GM18511 (cell line): ENCODE results near the gene ERC2.

Experiments
- ATAC-seq: cut with Tn5 transposase; IDR thresholded peaks from one replicate; pipeline ENCODE4 v1.9.1; 2021; ENCODE audit warnings: mild to moderate bottlenecking, moderate library complexity; ENCODE audit not compliant: unreplicated experiment

Gene ERC2

GRCh38 chr3:55698831-55699230 is 769.4 kb downstream of the ERC2 start:
- no peak for ATAC-seq

DNA sequence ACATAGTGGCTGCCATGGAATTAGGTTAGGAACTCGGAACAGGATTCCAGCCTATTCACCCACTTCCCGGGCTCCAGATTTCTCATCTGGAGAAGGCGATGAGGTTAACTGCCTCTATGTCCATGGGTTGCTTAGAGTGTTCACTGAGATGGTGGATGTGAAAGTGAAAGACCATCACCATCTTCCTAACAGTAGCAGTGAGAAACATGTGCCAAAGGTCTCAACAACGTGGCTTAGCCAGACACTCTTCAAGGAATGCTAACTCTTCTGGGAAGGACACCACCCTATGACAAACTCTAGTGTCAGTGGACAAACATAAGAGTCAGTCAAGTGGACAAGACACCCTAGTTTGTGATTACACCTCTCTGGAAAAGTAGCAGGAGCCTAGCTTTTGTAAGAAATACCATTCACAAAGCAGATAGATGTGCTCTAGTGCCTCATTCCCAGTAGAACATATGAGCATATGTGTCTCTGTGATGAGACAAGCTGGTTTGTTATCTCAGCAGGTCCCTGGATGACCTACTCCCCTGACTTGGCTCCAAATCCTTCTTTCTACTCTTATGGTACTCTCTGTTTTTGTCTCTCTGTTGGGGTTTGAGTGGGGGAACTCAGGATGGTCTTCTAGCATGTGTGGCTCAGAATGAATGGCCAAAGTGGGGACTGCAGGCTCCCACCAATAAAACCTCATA is 770.9 kb downstream of the ERC2 start:
- ATAC-seq = no peak

DNA sequence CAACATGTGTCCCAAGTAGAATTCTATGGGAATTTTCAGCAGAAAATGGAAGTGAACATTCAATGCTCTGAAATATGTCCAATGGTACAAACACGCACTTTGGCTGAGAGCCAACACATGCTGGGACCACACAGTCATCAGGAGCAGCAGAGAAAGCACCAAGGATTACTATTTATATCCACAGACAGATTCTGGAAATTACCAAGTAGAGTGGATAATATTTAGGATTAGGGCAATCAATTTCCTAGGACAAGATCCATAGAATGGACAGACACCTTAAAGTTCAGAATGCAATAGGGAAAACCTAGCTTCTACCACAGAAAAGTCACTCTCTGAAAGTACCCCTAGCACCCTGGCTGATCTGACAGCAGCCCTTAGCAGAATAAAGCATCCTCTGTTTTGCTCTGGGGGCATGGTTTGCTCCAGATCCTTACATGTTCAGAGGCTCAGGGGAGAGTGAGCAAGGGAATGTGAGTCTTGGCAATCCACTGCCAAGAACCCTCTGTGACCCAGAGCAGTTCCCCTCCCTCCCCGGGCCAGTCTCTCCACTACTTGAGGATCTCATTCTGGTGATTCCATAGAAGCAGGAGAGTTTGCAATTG is 775.2 kb downstream of the ERC2 start:
- ATAC-seq = no peak

- ATAC-seq = no peak
Observed at GRCh38 chr3:55692295-55692956, 775.8 kb downstream of the ERC2 start.

DNA sequence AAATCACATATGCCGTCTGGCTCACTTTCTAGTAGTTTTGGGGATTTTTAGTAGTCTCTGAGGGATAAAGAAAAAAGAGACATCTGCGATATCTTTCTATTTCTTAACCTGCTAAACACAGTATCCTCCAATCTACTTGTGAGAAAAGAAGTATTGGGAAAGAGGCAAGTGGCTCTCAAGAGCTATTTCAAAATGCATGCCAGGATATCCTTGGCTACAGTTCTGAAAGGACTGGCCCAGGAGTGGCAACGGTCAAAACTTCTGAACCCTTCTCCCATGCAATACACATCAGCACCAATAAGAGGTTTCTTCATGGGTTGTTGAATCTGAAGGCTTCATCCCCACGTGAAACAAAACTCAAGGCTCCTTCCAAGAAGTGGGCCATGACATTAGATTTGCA is 777.1 kb downstream of the ERC2 start:
- no peak for ATAC-seq

GRCh38 chr3:55690726-55691125 is 777.5 kb downstream of the ERC2 start:
- ATAC-seq = peak; percentile 66

- ATAC-seq = no peak
Observed at GRCh38 chr3:55690177-55690576, 778.1 kb downstream of the ERC2 start.

DNA sequence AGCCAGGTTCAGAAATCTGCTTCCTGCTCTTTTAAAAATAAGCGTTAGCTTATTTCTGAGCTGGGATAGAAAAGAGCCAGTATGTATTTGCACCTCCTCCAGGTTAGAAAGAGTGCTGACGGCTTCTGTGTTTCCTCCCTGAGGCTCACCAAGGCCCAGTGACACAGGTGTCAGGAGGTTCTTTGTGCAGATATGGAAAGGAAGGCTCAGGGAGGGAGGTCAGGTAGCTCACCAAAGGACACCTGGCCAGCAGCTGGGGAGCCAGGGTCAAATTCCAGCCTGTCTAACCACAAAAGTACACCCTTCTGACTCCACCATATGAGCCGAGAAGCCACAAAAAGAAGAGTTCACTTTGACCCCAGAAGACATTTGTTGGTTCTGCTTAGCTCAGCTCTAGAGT is 780.1 kb downstream of the ERC2 start:
- ATAC-seq = no peak

DNA sequence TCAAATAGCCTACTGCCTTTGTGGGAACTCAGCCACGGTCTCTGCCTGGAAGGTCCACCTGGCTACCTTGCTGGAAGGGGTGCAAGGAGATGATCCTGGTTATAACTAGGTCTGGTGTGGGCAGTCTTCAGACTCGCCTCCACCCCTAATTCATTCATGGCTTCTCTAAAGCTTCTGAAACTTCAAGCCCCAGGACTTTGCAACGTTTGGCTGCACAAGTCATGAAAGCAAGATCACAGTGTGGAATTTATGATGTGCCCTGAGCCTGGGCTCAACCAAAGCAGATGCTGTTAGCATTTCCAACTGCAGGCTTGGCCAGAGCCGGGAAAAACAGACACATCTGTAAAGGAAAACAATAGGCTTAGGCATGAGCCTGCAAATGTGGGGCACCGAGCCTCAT is 780.7 kb downstream of the ERC2 start:
- peak; percentile 59 for ATAC-seq

DNA sequence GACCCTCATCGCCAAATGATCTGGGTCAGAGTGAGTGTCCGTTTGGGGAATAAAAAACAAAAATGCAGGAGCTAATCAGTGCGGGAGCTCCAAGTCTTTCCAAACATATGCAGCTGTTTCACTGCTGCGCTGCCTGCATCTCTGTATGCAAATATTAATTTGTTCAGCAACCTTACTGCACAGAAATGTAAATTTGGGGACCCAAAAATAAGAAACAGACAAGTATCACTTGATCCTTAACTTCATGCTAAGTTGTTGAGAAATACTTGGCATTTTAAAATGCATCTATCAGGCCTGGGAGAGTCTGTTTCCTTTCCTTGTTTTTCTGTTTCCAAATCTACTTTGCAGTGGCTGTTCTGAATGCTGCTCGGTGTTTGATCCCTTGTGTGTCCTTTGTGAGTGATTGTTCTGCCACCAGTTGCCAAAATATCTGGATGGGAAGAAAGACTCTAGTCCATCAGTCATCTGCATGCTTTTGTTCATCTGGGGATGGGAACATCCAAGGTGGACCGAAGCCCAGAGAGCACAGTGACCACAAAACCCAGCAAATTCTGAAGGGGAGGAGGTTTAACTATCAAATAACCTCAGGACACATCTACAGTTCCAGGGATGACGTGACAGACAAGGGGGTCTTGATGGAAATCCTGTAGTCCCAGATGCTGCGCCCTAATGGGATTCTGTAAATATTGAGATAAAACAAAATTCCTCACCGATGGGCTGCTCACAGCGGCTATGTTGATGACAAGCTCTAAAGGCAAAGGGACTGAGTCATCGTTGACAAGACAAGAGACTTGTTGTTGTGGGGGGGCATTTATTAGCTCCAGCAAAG is 781.6 kb downstream of the ERC2 start:
- ATAC-seq = no peak

- no peak for ATAC-seq
Observed at GRCh38 chr3:55683666-55684270, 784.5 kb downstream of the ERC2 start.

DNA sequence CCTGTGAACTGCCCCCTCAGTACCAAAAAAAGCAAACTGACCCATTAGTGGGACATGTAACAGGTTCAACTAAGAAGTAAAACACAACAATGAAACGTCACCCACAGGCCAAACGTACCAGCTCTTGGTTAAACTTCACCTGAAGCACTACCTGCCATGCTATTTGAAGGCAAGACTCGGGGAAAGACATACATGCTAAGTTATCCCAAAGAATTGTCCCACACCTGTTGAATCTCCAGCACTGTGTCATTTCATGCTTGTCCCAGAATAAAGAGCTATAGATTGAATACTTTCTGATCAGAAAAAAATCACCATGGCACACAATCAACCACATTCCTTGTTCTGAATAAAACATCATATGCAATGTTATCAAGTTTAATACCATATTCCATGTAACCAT is 785.8 kb downstream of the ERC2 start:
- no peak for ATAC-seq

DNA sequence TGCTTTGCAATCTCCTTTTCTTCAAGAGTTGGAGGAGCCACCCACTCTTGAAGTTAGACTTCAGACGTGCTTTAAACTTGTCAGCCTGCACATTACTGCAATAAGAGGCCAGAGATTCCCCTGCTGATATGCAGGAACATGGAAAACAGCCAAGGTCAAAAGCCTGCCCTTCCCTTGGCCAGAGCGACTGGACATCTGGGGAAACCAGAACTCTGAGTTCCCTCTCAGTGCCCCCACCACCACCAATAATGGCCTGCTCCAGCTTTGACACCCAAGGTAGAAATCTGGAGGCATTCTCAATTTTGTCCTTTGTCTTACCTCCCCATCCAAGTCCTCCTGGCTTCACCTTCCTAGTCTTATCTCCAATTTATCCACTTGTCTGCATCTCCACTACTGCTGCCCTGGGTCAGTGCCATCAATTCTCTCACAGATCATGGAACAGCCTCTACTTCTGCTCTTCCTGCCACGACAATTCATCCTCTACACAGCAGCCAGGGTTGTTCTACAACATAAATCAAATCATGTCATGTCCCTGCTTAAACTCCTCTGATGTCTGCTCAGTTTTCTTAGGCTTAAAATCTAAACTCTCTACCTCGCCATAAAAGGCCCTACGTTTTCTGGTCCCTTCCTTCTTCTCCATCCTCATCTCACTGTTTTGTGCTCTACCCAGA is 789.6 kb downstream of the ERC2 start:
- ATAC-seq = no peak

DNA sequence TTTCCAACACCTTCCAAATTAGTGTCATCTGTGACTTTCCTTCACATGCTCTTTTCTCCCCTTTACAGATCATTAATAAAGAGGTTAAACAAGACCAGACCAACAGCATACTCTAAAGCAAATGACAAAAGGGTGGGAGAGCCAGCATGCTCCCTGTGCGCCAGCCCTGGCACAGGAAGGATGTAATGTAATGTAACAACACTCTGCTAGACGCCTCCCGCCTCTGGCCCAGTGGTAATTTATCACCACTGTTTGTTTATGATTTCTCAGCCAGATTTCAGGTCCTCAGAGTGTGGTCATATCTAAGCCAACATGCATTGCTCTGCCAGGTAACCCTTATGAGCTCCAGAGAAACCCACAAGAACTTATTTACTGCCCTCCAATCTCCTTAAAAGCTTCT is 791.6 kb downstream of the ERC2 start:
- no peak for ATAC-seq

DNA sequence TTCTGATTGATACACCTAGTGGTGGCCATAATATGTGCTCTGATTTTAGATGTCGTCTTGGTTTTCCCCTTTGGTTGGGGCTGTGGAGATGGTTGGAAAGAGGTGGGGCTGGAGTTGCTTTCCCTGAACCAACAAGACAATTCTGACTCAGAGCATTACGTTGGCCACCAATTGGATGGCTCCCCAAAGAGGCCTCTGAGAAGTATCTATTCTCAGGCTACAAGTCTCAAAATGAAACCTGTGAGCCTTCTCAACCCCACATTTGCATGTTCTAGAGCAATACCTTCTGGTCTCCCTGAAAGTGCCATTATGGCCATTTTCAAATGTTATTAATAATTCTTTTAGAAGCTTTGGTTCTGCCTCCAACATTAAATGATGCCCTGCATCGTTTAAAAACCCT is 792.8 kb downstream of the ERC2 start:
- ATAC-seq = peak; percentile 98

GRCh38 chr3:55673764-55674163 is 794.5 kb downstream of the ERC2 start:
- ATAC-seq = no peak

DNA sequence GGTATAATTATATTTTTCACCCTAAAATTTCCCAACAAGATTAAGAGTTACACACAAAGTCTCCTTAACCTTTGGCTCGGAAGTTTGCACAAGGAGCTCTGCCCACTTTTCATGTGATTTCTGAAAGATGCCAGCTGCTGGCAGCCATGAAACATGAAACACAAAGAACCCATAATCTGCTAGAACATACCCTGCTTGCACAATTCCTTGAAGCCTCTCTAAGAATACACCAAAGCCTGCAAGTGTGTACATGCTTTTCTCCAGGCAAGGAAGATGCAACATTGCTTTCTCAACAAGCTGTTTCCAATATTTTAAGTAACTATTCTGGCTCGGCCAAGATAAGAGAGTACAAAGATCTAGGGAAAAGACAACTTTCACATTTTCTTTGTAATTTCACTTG is 799.1 kb downstream of the ERC2 start:
- no peak for ATAC-seq

- ATAC-seq = no peak
Observed at GRCh38 chr3:55668359-55668758, 799.9 kb downstream of the ERC2 start.

- ATAC-seq = no peak
Observed at GRCh38 chr3:55664387-55664786, 803.9 kb downstream of the ERC2 start.

GRCh38 chr3:55662683-55663082 is 805.6 kb downstream of the ERC2 start:
- ATAC-seq = no peak

- ATAC-seq = peak; percentile 6
Observed at GRCh38 chr3:55661571-55661970, 806.7 kb downstream of the ERC2 start.
